ENCODE data around the gene B3GAT1.
A peak's percentile ranks its signal among the peaks of the same experiment; 100 is the strongest.

Gene B3GAT1

GRCh38 chr11:134407923-134408322 is 4.1 kb downstream of the B3GAT1 start:
- DNase-seq: no peak

GRCh38 chr11:134407321-134407828 is 4.7 kb downstream of the B3GAT1 start:
- no peak for DNase-seq

DNA sequence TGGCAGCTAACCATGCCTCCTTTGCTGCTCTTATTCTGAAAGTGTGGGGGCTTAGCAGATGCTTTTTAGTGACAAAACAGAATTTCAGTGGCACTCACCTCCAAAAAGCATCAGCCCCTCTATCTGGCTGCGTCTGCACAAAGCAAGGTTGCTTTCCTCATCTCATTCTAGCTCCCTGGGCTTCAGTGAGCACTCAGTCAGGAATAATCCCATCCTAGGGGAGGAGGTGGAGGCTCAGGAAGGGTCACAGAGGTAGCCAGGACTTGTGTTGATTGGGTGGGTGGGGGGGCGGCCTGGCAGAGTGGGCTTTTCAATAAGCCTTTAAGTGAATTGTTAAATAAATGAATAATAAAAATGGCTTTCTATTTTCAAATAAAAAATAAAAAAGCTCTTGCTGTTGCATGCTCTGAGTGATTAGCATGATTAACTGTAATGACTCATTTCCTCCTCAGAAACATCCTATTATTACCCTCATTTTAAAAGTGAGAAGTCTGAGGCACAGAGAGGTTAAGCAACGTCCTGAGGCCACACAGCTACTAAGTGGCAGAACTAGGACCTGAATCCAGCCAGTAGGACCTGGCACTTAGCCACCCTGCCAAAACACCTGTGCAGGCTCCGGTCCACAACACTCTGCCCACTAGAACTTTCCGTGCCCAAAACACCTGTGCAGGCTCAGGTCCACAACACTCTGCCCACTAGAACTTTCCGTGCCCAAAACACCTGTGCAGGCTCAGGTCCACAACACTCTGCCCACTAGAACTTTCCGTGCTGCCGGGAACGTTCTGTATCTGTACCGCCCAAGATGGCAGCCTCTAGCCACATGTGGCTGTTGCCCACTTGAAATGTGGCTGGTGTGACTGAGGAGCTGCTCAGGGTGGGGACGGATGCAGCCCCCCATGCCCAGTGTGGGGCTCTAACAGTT is 5.5 kb downstream of the B3GAT1 start:
- no peak for DNase-seq

- DNase-seq: no peak
Measured at GRCh38 chr11:134405841-134406240, 6.2 kb downstream of the B3GAT1 start.

DNA sequence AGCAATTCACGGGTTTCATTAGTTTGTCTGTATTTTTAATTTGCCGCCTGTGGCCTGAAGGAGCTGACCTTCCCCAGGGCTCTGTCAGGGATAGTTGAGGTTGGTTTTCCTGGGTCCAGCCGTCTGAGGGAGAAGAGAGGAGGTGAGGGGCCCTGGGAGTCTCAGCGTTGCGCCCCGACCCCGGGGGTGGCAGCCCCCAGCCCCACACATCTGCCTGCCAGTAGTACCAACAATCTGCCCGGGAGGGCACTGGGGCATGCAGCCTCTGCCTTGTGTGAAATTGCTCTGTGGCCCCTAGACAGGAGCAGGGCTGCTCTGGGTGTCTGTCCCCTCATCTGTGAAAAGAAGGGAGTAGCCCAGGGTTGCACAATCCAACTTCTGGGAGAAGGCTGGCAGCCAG is 6.6 kb downstream of the B3GAT1 start:
- no peak for DNase-seq

DNA sequence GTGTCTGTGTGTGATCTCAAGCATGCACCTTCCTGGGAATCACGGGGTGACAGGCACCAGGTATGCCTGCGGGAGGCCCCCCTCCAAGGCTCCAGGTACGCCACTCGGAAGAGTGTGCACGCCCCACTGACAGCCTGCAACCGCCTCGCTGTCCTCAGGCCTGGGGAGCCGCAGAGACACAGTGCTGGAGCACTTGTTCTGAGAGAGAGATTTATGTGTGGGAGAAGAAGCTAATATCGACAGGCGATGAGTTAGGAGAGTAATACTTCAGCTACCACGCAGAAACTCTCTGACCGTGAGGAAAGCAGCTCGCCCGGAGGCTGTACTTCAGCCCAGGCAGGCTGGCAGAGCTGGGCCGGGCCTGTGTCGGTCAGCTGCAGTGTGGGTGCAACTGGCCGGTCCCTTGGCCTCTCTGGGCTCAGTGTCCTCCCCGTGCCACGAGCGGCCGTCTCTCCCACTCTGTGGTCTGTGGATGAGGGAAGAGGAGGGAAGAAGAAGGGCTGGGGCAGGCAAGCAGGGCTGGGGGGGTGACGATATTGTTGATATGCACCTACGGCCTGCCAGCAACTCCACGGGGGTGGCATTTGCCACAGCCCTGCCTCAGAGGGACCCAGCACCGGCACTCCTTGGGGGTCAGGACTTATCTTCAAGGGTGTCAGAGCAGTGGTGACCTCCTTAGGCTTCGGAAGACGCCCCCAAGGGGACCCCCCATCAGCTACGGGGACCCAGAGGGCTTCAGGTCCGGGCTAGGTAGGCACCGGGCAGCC is 7.3 kb downstream of the B3GAT1 start:
- no peak for DNase-seq

- DNase-seq: no peak
Measured at GRCh38 chr11:134402910-134403309, 9.1 kb downstream of the B3GAT1 start.

- DNase-seq: no peak
Measured at GRCh38 chr11:134401825-134402809, 9.9 kb downstream of the B3GAT1 start.

GRCh38 chr11:134399996-134400395 is 12.0 kb downstream of the B3GAT1 start:
- no peak for DNase-seq

GRCh38 chr11:134399293-134399654 is 12.8 kb downstream of the B3GAT1 start:
- no peak for DNase-seq

DNA sequence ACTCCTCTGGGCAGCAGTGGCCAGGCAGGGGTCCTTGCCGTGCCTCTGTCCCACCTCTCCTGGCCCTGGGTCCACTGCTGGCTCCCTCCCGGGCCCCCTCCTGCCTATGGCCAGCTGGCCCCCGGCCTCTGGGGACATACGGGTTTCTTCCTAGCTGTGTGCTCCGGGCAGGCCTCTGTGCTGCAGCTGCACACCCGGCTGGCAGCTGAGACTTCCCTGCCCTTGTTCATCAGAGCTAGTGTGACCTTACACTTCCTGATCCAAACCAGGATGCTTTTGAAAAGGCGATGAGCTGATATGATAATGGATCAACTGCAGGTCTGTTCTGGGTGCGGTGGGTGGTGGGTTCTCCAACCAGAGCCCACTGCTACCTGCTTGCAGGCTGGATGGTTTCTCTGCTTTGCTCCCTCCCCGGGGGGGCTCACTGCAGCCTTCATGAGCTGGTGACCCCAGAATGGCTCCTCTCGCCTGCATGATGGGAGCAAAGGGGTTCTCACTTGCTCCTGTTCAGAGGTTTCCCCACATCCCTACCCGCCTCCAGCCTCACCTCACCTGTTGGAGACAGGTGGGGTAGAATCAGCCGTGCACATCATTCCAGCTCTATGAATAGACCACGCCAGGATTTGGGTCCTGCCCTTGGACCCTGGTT is 13.3 kb downstream of the B3GAT1 start:
- no peak for DNase-seq

DNA sequence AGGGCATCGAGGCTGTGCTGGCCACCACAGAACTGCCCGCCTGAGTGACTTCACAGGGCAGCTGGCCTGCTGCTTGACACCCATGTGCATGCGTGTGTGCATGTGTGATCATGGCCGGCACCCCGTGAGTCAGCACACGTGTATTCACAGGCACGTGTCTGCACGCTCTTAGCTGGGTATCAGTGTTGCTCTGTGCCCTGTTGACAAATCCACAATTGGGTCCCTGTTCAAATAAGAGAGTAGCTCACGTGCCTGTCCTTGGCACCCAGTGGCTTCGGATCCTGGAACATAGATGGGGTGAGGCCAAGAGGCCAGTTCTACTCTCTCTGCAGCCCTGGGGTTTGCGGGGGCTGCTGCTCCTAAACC is 14.0 kb downstream of the B3GAT1 start:
- DNase-seq: no peak

DNA sequence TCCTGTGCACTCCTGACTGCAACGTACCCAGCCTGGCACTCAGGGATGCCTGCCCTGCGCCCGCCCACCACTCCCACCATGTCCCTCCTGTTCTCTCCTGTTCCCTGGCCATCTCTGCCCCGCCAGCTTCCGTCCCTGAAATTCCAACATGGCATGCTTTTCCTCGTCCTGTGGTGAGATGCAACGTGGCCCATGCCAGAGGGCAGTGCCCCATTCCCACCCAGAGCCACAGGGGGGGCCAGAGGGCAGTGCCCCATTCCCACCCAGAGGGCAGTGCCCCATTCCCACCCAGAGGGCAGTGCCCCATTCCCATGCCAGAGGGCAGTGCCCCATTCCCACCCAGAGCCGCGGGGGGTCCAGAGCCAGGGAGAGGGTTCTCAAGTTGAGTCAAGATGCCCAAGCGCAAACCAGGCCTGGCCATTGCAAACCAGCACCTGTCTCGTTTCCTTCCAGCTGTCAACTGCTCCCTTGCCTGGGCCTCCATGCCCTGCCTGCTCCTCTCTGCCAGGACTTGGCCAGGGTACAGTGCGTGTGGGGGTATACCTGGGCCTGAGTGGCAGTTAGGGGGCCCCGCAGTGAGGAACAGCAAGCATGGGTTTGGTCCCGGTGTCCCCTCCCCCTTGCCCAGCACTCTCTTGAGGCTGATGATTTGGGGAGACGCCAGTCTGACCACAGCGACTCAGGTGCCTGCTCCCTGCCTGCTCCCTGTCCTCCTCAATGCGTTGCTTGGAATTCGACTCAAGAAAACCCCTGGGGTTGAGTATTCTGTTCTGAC is 14.6 kb downstream of the B3GAT1 start:
- no peak for DNase-seq

DNA sequence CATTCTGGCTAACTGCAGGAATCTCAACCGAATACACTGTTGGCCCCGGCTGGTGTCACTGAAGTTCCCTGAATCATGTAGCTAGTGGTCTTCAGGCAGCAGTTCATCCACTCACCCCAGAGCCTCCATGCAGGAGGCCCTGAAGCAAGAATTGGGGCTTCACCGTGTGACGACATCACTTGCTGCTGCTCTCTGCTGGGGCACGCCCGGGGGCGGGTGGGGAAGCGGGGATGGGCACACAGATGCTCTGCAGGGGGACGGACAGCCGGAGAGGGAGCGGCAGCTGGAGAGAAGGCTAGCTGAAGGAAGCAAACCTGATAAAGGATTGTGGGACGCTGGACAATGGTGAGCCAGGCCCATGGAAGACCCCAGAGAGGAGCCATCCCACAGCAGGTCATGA is 17.0 kb downstream of the B3GAT1 start:
- DNase-seq: no peak

GRCh38 chr11:134394311-134394710 is 17.7 kb downstream of the B3GAT1 start:
- no peak for DNase-seq

- DNase-seq: no peak
Measured at GRCh38 chr11:134393638-134394037, 18.4 kb downstream of the B3GAT1 start.

GRCh38 chr11:134392953-134393615 is 19.0 kb downstream of the B3GAT1 start:
- no peak for DNase-seq

GRCh38 chr11:134391656-134392055 is 20.4 kb downstream of the B3GAT1 start:
- DNase-seq: no peak

GRCh38 chr11:134390706-134391569 is 21.1 kb downstream of the B3GAT1 start:
- peak; percentile 80 for DNase-seq
